A549 treated with CORT108297 at 1 μM for 4 hours (cell line): ENCODE data around the gene VPS72. TPM values are rescaled to one million over a fixed set of nuclear protein-coding genes. Genes with fewer than 3 reads are reported as not detected.

Experiments used
- total RNA-seq: library from RNA; stranded (reverse); fragments of 200-300 nt; extraction: Qiagen RNA extraction; gene quantifications from 5 replicates; pipeline ENCODE4 v1.2.3, GENCODE V29; 2022

Gene VPS72
- 39.9 to 66.6 TPM (median 45.1 TPM) in 5 replicates for total RNA-seq

GRCh38 chr1:151189637-151190445 is at the start of gene VPS72:
Gene VPS72 (minus strand): TSS chr1:151190197. CDS start chr1:151190121, 76 bp downstream.

GRCh38 chr1:151198254-151199127 is 8.5 kb upstream of the VPS72 start, which contains the start of gene PIP5K1A:
Gene PIP5K1A (plus strand): TSS chr1:151198552. CDS start chr1:151198997, 445 bp downstream.

GRCh38 chr1:151175863-151176262 is 14.1 kb downstream of the VPS72 start, which contains the start of gene TMOD4:
Gene TMOD4 (minus strand): TSS chr1:151175981. CDS start chr1:151174875, 1,106 bp downstream.

GRCh38 chr1:151165738-151166504 is 24.1 kb downstream of the VPS72 start, which contains the start of the genes LYSMD1 and SCNM1:
Gene LYSMD1 (minus strand): TSS chr1:151165902. CDS start chr1:151165258, 644 bp downstream.
Gene SCNM1 (plus strand): TSS chr1:151166144. CDS start chr1:151166153, 9 bp downstream.

GRCh38 chr1:151156515-151156819 is 33.5 kb downstream of the VPS72 start, which contains the start of gene TNFAIP8L2:
Gene TNFAIP8L2 (plus strand): TSS chr1:151156649. CDS start chr1:151158698, 2,049 bp downstream.

GRCh38 chr1:151146412-151147131 is 43.4 kb downstream of the VPS72 start, which contains the start of gene SEMA6C:
Gene SEMA6C (minus strand): TSS chr1:151146631. CDS start chr1:151142621, 4,010 bp downstream.

Other genes with a start within 250 kb of the VPS72 start
- gene CERS2, start 215.4 kb downstream of the VPS72 start, total RNA-seq = 249 to 260 TPM (median 254 TPM) in 5 replicates
- gene ANXA9, start 207.9 kb downstream of the VPS72 start, total RNA-seq = 0.63 to 1.1 TPM (median 0.85 TPM) in 5 replicates
- 2.9 to 3.6 TPM (median 3.3 TPM) in 5 replicates for gene MINDY1, start 183.3 kb downstream of the VPS72 start, total RNA-seq
- gene PRUNE1, start 181.7 kb downstream of the VPS72 start, total RNA-seq = 11.9 to 16.0 TPM (median 14.8 TPM) in 5 replicates
- gene BNIPL, start 153.6 kb downstream of the VPS72 start, total RNA-seq = 0.07 to 0.12 TPM (median 0.07 TPM) in 5 replicates
- 5.8 to 8.9 TPM (median 7.1 TPM) in 5 replicates for gene C1orf56, start 142.4 kb downstream of the VPS72 start, total RNA-seq
- gene CDC42SE1, start 130.6 kb downstream of the VPS72 start, total RNA-seq = 71.6 to 85.1 TPM (median 74.0 TPM) in 5 replicates
- 14.5 to 18.8 TPM (median 17.8 TPM) in 5 replicates for gene MLLT11, start 129.8 kb downstream of the VPS72 start, total RNA-seq
- 2.7 to 3.9 TPM (median 3.5 TPM) in 5 replicates for gene GABPB2, start 119.4 kb downstream of the VPS72 start, total RNA-seq
- 1.3 to 2.5 TPM (median 1.9 TPM) in 5 replicates for gene SEMA6C, start 43.6 kb downstream of the VPS72 start, total RNA-seq
- gene TNFAIP8L2, start 33.5 kb downstream of the VPS72 start, total RNA-seq = not detected in 5 replicates
- 5.3 to 7.5 TPM (median 6.6 TPM) in 5 replicates for gene LYSMD1, start 24.3 kb downstream of the VPS72 start, total RNA-seq
- 44.0 to 49.0 TPM (median 44.9 TPM) in 5 replicates for gene SCNM1, start 24.1 kb downstream of the VPS72 start, total RNA-seq
- gene TMOD4, start 14.2 kb downstream of the VPS72 start, total RNA-seq = 0.30 to 0.46 TPM (median 0.35 TPM) in 4 of 5 replicates, not detected in the other
- gene PIP5K1A, start 8.4 kb upstream of the VPS72 start, total RNA-seq = 42.3 to 54.3 TPM (median 44.7 TPM) in 5 replicates
- 172 to 208 TPM (median 186 TPM) in 5 replicates for gene PSMD4, start 64.5 kb upstream of the VPS72 start, total RNA-seq
- 11.8 to 15.3 TPM (median 14.0 TPM) in 5 replicates for gene ZNF687, start 92.1 kb upstream of the VPS72 start, total RNA-seq
- gene PI4KB, start 137.2 kb upstream of the VPS72 start, total RNA-seq = 24.1 to 27.9 TPM (median 26.2 TPM) in 5 replicates
- gene RFX5, start 157.1 kb upstream of the VPS72 start, total RNA-seq = 23.7 to 28.4 TPM (median 25.6 TPM) in 5 replicates
- 5.9 to 8.4 TPM (median 6.1 TPM) in 5 replicates for gene SELENBP1, start 182.5 kb upstream of the VPS72 start, total RNA-seq
- gene PSMB4, start 209.4 kb upstream of the VPS72 start, total RNA-seq = 362 to 444 TPM (median 420 TPM) in 5 replicates